ENCODE results near the gene SLC26A2.
"Not testable (repeated sequence)": the region's sequence is repeated elsewhere in the genome, so short reads cannot be mapped to it uniquely, and the experiment has no call there.

Gene SLC26A2

DNA sequence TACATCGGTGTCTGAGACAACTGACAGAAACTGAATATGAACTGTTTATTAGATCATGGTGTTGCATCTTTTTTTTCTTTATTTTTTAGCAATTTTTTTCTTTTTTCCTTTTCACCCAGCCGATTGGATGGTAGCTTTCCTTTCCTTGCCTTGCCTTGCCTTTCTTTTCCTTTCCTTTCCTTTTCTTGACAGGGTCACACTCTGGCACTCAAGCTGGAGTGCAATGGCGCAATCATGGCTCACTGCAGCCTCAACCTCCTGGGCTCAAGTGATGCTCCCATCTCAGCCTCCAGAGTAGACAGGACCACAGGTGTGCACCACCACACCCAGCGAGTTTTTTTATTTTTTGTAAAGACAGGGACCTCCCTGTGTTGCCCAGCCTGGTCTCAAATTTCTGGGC is 18.8 kb upstream of the SLC26A2 start:
- no peak overlapping the region for H3K4me3 ChIP-seq (ENCODE audit: low read depth, low read length)
- TF ChIP-seq, protein P1, sequence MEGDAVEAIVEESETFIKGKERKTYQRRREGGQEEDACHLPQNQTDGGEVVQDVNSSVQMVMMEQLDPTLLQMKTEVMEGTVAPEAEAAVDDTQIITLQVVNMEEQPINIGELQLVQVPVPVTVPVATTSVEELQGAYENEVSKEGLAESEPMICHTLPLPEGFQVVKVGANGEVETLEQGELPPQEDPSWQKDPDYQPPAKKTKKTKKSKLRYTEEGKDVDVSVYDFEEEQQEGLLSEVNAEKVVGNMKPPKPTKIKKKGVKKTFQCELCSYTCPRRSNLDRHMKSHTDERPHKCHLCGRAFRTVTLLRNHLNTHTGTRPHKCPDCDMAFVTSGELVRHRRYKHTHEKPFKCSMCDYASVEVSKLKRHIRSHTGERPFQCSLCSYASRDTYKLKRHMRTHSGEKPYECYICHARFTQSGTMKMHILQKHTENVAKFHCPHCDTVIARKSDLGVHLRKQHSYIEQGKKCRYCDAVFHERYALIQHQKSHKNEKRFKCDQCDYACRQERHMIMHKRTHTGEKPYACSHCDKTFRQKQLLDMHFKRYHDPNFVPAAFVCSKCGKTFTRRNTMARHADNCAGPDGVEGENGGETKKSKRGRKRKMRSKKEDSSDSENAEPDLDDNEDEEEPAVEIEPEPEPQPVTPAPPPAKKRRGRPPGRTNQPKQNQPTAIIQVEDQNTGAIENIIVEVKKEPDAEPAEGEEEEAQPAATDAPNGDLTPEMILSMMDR (IDR thresholded peaks at IDR 0.05; ENCODE audit: control insufficient read depth, extremely low read depth, insufficient read depth) = no peak
- no peak for DNase-seq (ENCODE audit: low read depth)

DNA sequence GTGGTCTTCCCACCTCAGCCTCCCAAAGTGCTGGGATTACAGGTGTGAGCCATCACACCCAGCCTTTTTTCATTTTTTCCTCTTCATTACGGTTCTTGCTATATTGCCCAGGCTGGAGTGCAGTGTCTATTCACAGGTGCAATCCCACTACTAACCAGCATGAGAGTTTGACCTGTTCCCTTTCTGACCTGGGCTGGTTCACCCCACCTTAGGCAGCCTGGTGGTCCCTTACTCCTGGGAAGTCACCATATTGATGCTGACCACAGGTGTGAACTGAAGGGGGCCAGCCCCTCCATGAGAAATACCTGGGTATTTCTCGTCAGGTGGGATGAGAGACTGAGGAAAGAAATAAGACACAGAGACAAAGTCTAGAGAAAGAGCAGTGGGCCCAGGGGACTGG is 18.4 kb upstream of the SLC26A2 start:
- TF ChIP-seq, protein P1 (IDR thresholded peaks at IDR 0.05; ENCODE audit: control insufficient read depth, extremely low read depth, insufficient read depth) = no peak
- H3K4me3 ChIP-seq (ENCODE audit: low read depth, low read length) = no peak overlapping the region
- no peak for DNase-seq (ENCODE audit: low read depth)

DNA sequence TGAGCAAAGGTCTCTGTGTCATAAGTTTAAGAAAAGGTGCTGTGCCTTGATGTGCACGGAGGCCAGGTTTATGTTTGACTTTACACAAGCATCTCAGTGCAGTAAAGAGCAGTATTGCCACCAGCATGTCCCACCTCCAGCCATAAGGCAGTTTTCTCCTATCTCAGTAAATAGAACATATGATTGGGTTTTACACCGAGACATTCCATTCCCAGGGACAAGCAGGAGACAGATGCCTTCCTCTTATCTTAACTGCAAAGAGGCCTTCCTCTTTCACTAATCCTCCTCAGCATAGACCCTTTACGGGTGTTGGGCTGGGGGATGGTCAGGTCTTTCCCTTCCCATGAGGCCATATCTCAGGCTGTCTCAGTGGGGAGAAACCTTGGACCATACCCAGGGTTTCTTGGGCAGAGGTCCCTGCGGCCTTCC is 17.8 kb upstream of the SLC26A2 start:
- not testable (repeated sequence) for DNase-seq (ENCODE audit: low read depth)

DNA sequence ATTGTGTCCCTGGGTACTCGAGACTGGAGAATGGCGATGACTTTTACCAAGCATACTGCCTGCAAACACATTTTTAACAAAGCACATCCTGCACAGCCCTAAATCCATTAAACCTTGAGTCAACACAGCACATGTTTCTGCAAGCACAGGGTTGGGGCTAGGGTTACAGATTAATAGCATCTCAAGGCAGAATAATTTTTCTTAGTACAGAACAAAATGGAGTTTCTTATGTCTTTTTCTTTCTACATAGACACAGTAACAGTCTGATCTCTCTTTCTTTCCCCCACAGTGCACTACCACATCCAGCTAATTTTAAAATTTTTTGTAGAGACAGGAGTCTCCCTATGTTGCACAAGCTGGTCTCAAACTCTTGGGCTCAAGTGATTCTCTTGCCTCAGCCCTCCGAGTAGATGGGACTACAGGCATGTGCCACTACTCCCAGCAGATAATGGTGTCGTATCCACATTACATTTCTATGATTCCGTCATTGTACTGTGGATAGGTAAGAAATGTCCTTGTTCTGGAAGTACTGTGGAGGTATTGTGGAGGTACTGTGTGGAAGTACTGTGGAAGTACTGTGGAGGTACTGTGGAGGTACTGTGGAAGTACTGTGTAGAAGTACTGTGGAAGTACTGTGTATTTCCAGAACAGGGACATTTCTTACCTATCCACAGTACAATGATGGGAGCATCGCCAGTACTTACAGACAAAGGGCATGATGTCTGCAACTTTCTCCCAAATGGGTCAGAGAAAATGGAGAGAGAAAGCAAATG is 17.2 kb upstream of the SLC26A2 start:
- H3K4me3 ChIP-seq (ENCODE audit: low read depth, low read length); DNase-seq (ENCODE audit: low read depth): not testable (repeated sequence)

More for the DNA sequence above, 17.8 kb upstream of the SLC26A2 start:
- H3K4me3 ChIP-seq (ENCODE audit: low read depth, low read length) = not testable (repeated sequence)

DNA sequence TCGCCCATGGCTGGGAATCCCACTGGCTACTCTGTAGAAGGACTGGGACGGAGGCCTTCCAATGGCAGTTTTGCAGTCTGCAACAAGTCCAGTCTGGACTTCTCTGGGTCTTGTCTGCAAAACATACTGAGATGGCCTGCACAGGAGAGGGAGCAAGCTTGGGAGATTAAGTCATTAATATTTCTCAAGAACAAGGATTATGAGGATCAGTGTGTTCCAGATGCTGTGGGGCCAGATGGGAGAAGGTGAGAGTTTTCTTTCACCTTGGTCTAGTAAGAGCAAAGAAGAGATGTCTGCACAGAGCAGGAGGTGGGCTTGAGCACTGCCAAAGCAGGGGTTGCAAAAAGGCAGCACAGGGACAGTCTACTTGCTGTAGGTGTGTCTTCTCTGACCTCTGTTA is 15.9 kb upstream of the SLC26A2 start, which contains the start of gene PDE6A:
Gene PDE6A (minus strand): TSS at position 128 of the 400 bp plus-strand sequence. CDS start 120 bp downstream, at position 8.
- no peak for DNase-seq (ENCODE audit: low read depth)

DNA sequence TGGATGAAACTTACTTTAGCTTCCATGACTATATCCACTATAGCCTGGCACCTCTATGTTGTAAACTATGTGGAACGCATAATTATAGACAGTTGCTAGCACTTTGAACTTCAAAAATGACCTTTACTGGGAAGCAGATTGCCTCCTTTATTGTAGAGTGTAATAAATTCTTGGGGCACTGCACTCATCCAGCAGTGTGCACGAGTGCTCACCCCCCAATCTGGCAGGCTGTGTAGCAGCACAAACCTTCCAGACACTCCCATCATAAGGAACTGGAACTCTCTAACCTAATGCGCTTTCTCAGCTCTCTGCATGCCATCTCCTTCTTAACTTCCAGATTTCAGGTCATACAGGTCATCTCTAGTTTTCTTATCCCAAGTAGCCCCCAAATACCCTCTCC is 14.4 kb upstream of the SLC26A2 start:
- H3K4me3 ChIP-seq (ENCODE audit: low read depth, low read length) = no peak overlapping the region
- TF ChIP-seq, protein P1 (IDR thresholded peaks at IDR 0.05; ENCODE audit: control insufficient read depth, extremely low read depth, insufficient read depth) = no peak
- no peak for DNase-seq (ENCODE audit: low read depth)

More for the DNA sequence above, 15.9 kb upstream of the SLC26A2 start, which contains the start of gene PDE6A:
- H3K4me3 ChIP-seq (ENCODE audit: low read depth, low read length) = no peak within 1 kb of the TSS
- TF ChIP-seq, protein P1 (IDR thresholded peaks at IDR 0.05; ENCODE audit: control insufficient read depth, extremely low read depth, insufficient read depth) = no peak

DNA sequence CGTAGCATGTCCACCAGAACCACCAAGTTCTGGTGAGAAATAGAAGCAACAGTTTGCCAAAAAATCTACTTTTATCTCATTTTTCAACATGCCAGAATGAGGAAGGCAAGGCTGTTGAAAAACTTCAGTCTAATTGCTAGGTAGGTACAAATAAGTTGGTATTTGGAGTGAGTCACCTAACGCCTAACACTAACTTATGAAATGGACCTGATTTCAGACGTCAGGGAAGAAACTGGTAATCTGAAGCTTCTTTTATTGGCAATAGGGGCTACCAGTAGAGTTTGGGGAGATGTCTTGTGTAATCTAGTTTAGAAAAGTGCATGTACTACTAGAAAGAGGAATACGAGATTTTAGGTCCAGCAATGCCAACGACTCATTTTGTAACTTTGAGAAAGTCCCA is 11.6 kb upstream of the SLC26A2 start:
- H3K4me3 ChIP-seq (ENCODE audit: low read depth, low read length) = no peak overlapping the region
- no peak for DNase-seq (ENCODE audit: low read depth)
- TF ChIP-seq, protein P1 (IDR thresholded peaks at IDR 0.05; ENCODE audit: control insufficient read depth, extremely low read depth, insufficient read depth) = no peak

DNA sequence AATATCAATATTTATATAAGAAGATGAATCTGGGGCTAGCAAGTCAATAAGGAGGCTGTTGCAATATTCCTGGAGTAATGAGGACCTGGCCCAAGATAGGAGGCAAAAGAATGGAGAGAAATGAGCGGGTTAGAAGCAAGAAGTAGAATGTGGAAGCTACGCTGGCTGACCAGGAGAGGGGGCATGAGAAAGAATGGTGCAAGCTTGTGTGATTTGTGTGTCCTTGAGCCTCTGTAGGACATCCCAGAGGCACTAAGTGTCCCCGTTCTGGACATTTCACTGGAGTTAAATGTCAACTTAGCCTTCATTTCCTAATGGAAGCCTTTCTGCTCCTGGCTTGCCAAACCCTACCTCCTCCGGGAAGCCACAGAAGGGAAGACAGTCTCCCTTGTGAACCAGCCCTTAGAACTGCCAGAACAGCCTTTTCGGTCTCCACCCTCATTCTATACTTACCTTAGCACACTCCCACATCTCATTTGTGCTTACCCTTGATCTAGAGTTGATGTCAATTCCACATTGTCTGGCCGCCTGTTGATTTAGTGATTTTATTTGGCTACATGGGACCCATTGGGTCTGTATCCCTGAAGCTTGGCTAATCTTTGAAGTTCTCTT is 9.3 kb upstream of the SLC26A2 start:
- DNase-seq (ENCODE audit: low read depth) = no peak
- no peak overlapping the region for H3K4me3 ChIP-seq (ENCODE audit: low read depth, low read length)
- TF ChIP-seq, protein P1 (IDR thresholded peaks at IDR 0.05; ENCODE audit: control insufficient read depth, extremely low read depth, insufficient read depth) = no peak
